Prostate gland (tissue), 2 donors: ENCODE data around the gene NPC1. TPM values are rescaled to one million over a fixed set of nuclear protein-coding genes. Genes with fewer than 3 reads are reported as not detected.

Experiments used
- DNase-seq: peaks from one replicate; pipeline ENCODE4 v3.0.0-alpha.2; 2019; ENCODE audit warnings: low spot score
- H3K27ac ChIP-seq, 2 donors: fragments of 200-600 bp; sonication (generic); 2 replicates each; pipeline ENCODE4 v1.5.1; 2017 to 2019
- H3K27me3 ChIP-seq: fragments of 200-600 bp; sonication (generic); replicated peaks from 2 replicates; pipeline ENCODE4 v1.5.1; 2019; ENCODE audit not compliant: insufficient read depth
- H3K36me3 ChIP-seq, 2 donors: fragments of 200-600 bp; sonication (generic); 1 replicate in 1 of 2; 2 replicates in 1 of 2; pipeline versions ENCODE4 v1.5.1 to v1.8.1; 2017 to 2019
- H3K4me1 ChIP-seq: fragments of 200-600 bp; sonication (generic); replicated peaks from 2 replicates; pipeline ENCODE4 v1.5.1; 2019
- H3K4me3 ChIP-seq, 2 donors: fragments of 200-600 bp; sonication (generic); 2 replicates each; pipeline ENCODE4 v1.5.1; 2017 to 2019
- H3K9me3 ChIP-seq: fragments of 200-600 bp; sonication (generic); 2 replicates; pipeline ENCODE4 v1.5.1; 2017
- POLR2A ChIP-seq: fragments of 450-650 bp; IDR thresholded peaks from one replicate; pipeline ENCODE4 v1.6.1; 2016; ENCODE audit warnings: antibody characterized with exemption, mild to moderate bottlenecking
- POLR2AphosphoS5 ChIP-seq: sonication (generic); formaldehyde crosslinking; IDR thresholded peaks from one replicate; pipeline ENCODE4 v1.6.1; 2017; ENCODE audit warnings: antibody characterized with exemption
- WGBS: methylation state at CpG from one replicate; pipeline ENCODE4 v1.1.5; 2018; 5-methylcytosine and 5-hydroxymethylcytosine counted together
- intact Hi-C: fragments of 100-400 bp; cut with DNase I; formaldehyde crosslinking; loops from one replicate; pipeline ENCODE4 v1.14.2; 2022
- small RNA-seq, 2 donors: library from RNA; depleted of rRNA; stranded (forward); fragments of <200 nt; gene quantifications; one replicate each; pipeline ENCODE3, GENCODE V24; 2016
- total RNA-seq, 2 donors: library from RNA; depleted of rRNA; stranded (reverse); fragments of >200 nt; gene quantifications; one replicate each; pipeline ENCODE4 v1.1.0, GENCODE V29; 2016
- TF ChIP-seq, protein P1 (sequence below), 4 experiments: fragments of 200-600 bp in 2 of 4; fragments of 450-650 bp in 2 of 4; sonication (generic) in 2 of 4; IDR thresholded peaks; 1 replicate in 3 of 4; 2 replicates in 1 of 4; pipeline ENCODE4 v1.5.1; 2016 to 2019; ENCODE audit warnings: antibody characterized with exemption in 4 of 4, mild to moderate bottlenecking in 2 of 4, moderate library complexity in 2 of 4

Gene NPC1
- total RNA-seq, 2 donors from 2014 or later, result 32.0 to 63.5 TPM

- WGBS, result 31% methylated on average over 14 of the region's 14 CpGs
- intact Hi-C loops, result no loop called here
- Histone ChIP-seq H3K36me3 (no peaks in the 10 kb centered on the region), H3K27me3 (no peaks in the 10 kb centered on the region), H3K4me1 (no peaks in the 10 kb centered on the region), H3K4me3 (peak overlapping the region in 1 of 2 donors; percentile 8), H3K27ac (peak overlapping the region; percentile 57 to 71), H3K9me3 (no peaks in the 10 kb centered on the region)
- TF ChIP-seq, protein P1, sequence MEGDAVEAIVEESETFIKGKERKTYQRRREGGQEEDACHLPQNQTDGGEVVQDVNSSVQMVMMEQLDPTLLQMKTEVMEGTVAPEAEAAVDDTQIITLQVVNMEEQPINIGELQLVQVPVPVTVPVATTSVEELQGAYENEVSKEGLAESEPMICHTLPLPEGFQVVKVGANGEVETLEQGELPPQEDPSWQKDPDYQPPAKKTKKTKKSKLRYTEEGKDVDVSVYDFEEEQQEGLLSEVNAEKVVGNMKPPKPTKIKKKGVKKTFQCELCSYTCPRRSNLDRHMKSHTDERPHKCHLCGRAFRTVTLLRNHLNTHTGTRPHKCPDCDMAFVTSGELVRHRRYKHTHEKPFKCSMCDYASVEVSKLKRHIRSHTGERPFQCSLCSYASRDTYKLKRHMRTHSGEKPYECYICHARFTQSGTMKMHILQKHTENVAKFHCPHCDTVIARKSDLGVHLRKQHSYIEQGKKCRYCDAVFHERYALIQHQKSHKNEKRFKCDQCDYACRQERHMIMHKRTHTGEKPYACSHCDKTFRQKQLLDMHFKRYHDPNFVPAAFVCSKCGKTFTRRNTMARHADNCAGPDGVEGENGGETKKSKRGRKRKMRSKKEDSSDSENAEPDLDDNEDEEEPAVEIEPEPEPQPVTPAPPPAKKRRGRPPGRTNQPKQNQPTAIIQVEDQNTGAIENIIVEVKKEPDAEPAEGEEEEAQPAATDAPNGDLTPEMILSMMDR (IDR thresholded peaks at IDR 0.05), result no peak
- TF ChIP-seq POLR2AphosphoS5, result no peak
- DNase-seq, result no peak
Observed at GRCh38 chr18:23487738-23488570, 98.4 kb downstream of the NPC1 start.

GRCh38 chr18:23485386-23485785 lies 100.9 kb downstream of the NPC1 start:
- H3K4me3 ChIP-seq, result no peak overlapping the region
- TF ChIP-seq POLR2A, result no peak
- TF ChIP-seq POLR2AphosphoS5, result no peak
- TF ChIP-seq, protein P1 (IDR thresholded peaks at IDR 0.05), result no peak
- no peaks in the 10 kb centered on the region for H3K4me1 ChIP-seq
- H3K36me3 ChIP-seq, result no peaks in the 10 kb centered on the region
- no peaks in the 10 kb centered on the region for H3K27me3 ChIP-seq
- DNase-seq, result no peak
- intact Hi-C loops, result no loop called here
- H3K9me3 ChIP-seq, result no peaks in the 10 kb centered on the region
- no peak overlapping the region for H3K27ac ChIP-seq
- 92% methylated on average over 7 of the region's 7 CpGs for WGBS

DNA sequence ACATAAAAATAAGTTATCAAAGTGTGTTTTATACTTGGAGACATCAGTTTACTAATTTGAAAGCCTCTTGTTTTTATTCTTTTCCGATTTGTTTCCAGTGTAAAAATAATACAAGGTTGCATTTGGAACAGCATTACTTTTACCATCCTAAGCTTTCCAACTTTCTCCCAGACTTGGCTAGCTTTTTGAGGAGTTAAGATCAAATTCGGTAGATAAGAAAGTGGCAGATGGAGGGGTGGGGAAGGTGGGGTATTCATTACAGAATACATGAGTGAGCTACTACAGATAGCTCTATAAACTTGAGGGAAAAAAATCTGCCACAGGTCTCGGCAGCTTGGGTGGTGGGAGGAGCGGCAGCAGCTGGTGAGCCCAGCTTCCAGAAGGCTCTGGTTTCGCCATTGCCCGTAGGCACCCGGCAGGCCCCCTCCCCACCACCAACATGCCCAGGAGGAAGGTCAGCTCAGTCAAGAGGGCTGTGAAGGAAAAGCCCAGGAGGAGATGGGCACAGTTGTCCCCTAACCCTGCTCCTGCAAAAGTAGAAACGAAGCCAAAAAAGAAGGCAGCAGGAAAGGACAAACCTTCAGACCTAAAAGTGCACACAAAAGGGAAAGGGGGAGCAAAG lies 101.6 kb downstream of the NPC1 start:
- Histone ChIP-seq H3K36me3 (peaks cover 0 to 3% of the 10 kb centered on the region in 2 donors), H3K27ac (no peak overlapping the region), H3K27me3 (no peaks in the 10 kb centered on the region), H3K9me3 (no peaks in the 10 kb centered on the region), H3K4me3 (no peak overlapping the region), H3K4me1 (no peaks in the 10 kb centered on the region)
- intact Hi-C loops, result no loop called here
- DNase-seq, result no peak
- 35% methylated on average over 8 of the region's 8 CpGs for WGBS
- TF ChIP-seq, protein P1 (IDR thresholded peaks at IDR 0.05), result no peak
- no peak for TF ChIP-seq POLR2AphosphoS5

Small RNA genes within 50 kb of the gene (small RNA-seq; reads per million reads assigned to genes)
- 0 reads per million in 2 donors for gene AC026634.1
- gene RF00019, result 0 reads per million in 2 donors

Other genes starting within 250 kb of the NPC1 start
- gene RIOK3, start 133.2 kb downstream of the NPC1 start, total RNA-seq, result 10 to 100 TPM; 40.6 to 44.6 TPM
- gene RMC1, start 83.0 kb downstream of the NPC1 start, total RNA-seq, result 10 to 100 TPM; 12.0 to 28.5 TPM
- 1 to 10 TPM; 5.6 to 8.5 TPM for gene ANKRD29, start 76.4 kb upstream of the NPC1 start, total RNA-seq
- 10 to 100 TPM; 31.3 to 35.9 TPM for gene LAMA3, start 102.9 kb upstream of the NPC1 start, total RNA-seq